ENCODE data around the gene LCP2.

DNA sequence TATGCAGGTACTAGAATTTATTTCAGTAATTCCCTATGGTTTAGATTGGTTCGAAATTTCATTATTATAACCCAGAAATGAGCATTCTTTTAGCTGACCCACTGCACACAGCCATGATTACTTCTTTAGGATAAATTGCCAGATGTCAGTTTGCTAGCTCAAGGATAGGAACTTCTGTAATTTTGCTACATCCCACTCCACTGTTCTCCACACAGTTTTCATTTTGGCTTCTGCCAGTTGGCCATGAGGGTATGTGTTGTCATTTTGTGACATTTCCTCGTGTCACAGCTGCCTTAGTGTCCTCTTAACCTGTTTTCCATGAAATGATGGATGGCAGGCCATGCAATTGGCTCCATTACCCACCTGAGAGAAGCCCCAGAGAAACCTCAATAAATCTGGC lies 16.2 kb upstream of the LCP2 start:
- TF ChIP-seq POLR2AphosphoS5 (IDR thresholded peaks at IDR 0.05) (no peak), POLR2A (IDR thresholded peaks at IDR 0.05) (no peak)
- TF ChIP-seq, protein P1, sequence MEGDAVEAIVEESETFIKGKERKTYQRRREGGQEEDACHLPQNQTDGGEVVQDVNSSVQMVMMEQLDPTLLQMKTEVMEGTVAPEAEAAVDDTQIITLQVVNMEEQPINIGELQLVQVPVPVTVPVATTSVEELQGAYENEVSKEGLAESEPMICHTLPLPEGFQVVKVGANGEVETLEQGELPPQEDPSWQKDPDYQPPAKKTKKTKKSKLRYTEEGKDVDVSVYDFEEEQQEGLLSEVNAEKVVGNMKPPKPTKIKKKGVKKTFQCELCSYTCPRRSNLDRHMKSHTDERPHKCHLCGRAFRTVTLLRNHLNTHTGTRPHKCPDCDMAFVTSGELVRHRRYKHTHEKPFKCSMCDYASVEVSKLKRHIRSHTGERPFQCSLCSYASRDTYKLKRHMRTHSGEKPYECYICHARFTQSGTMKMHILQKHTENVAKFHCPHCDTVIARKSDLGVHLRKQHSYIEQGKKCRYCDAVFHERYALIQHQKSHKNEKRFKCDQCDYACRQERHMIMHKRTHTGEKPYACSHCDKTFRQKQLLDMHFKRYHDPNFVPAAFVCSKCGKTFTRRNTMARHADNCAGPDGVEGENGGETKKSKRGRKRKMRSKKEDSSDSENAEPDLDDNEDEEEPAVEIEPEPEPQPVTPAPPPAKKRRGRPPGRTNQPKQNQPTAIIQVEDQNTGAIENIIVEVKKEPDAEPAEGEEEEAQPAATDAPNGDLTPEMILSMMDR (IDR thresholded peaks at IDR 0.05) = no peak
